Heart right ventricle (tissue), 16 donors: ENCODE data around the gene PROK1. TPM values are rescaled to one million over a fixed set of nuclear protein-coding genes. Genes with fewer than 3 reads are reported as not detected.

Source experiments
- ATAC-seq, 8 donors: fragments of 200-7000 bp; cut with Tn5 transposase; one replicate each; pipeline ENCODE4 v1.9.1; 2020; ENCODE audit warnings: mild to moderate bottlenecking in 8 of 8, moderate library complexity in 8 of 8, moderate number of reproducible peaks in 1 of 8
- DNase-seq, 2 donors: peaks; one replicate each; pipeline ENCODE4 v3.0.0-alpha.2; 2020
- H3K27ac ChIP-seq, 10 donors: fragments of 200-600 bp; sonication (generic) in 2 of 10; one replicate each; pipeline versions ENCODE4 v1.5.0 to v1.8.0; 2020 to 2022; ENCODE audit warnings: mild to moderate bottlenecking in 3 of 10
- H3K27me3 ChIP-seq, 7 donors: fragments of 200-600 bp; one replicate each; pipeline ENCODE4 v1.8.0; 2021 to 2022; ENCODE audit warnings: mild to moderate bottlenecking in 2 of 7
- H3K36me3 ChIP-seq, 9 donors: fragments of 200-600 bp; sonication (generic) in 1 of 9; one replicate each; pipeline versions ENCODE4 v1.5.0 to v1.8.0; 2020 to 2022; ENCODE audit warnings: mild to moderate bottlenecking in 2 of 9
- H3K4me1 ChIP-seq, 9 donors: fragments of 200-600 bp; sonication (generic) in 1 of 9; one replicate each; pipeline versions ENCODE4 v1.5.0 to v1.8.0; 2020 to 2022; ENCODE audit warnings: mild to moderate bottlenecking in 4 of 9
- H3K4me3 ChIP-seq, 10 donors: fragments of 200-600 bp; sonication (generic) in 2 of 10; one replicate each; pipeline versions ENCODE4 v1.5.0 to v1.8.0; 2020 to 2022; ENCODE audit warnings: mild to moderate bottlenecking in 7 of 10, moderate library complexity in 2 of 10
- H3K9me3 ChIP-seq, 11 donors: fragments of 200-600 bp in 10 of 11; sonication (generic) in 2 of 11; one replicate each; pipeline versions ENCODE4 v1.5.0 to v1.8.0; 2013 to 2022; ENCODE audit warnings: mild to moderate bottlenecking in 2 of 11, control low read depth in 1 of 11, moderate library complexity in 1 of 11
- CTCF ChIP-seq, 9 donors: fragments of 200-600 bp; sonication (generic) in 2 of 9; IDR thresholded peaks; one replicate each; pipeline versions ENCODE4 v1.5.0 to v1.8.0; 2021 to 2022; ENCODE audit warnings: antibody characterized with exemption in 9 of 9, mild to moderate bottlenecking in 5 of 9, moderate library complexity in 1 of 9
- WGBS, 2 donors: extraction: QIAGEN DNeasy Blood & Tissue Kit; methylation state at CpG; one replicate each; pipeline ENCODE4 v1.1.7; 2013; ENCODE audit warnings: inconsistent platforms in 1 of 2; 5-methylcytosine and 5-hydroxymethylcytosine counted together
- intact Hi-C, 10 donors: fragments of 100-400 bp; cut with DNase I; formaldehyde crosslinking; loops; one replicate each; pipeline versions ENCODE4 v1.11.1 to v1.14.2; 2022
- polyA plus RNA-seq, 2 donors: library from polyadenylated mRNA; stranded (reverse); fragments of 200-250 nt; gene quantifications; one replicate each; pipeline ENCODE4 v1.2.3, GENCODE V29; 2013
- total RNA-seq, 10 donors: library from RNA; stranded (reverse); fragmentation: NEBNext Ultra II Directional in 3 of 10; extraction: Animal tissue kit (Norgen Biotek cat#: 25700) in 3 of 10; gene quantifications; one replicate each; pipeline versions ENCODE4 v1.2.1 to v1.2.4, GENCODE V29; 2021 to 2023
- donor health status: Arrhythmogenic right ventricular cardiomyopathy.
- donor health status: ischemic (EF 13 %, LVEDD 7.1; RV severe dilation, severe dysfunction).
- donor health status: healthy with polysubstance abuse.
- donor health status: DM: no; HTN: yes; CAD: no.
- donor health status: DM: no; HTN: no; CAD: no.
- donor health status: ischemic (EF 25% LVEDD 6.9; RV normal size, moderate dysfunction).
- donor health status: ischemic (EF 25% LVEDD 5.7; RV mildly dilated, moderate dysfunction).
- donor health status: healthy.
- donor health status: DM: yes; HTN: yes; CAD: no.
- donor health status: Ischemic cardiomyopathy.
- donor health status: ischemic (EF 35%, LVEDD 5.7; RV mildly dilated, moderate dysfunction).
- donor health status: nonischemic (EF 11% LVEDD 7.7; RV severe dilation, severe dysfunction).
- donor health status: DM: yes; HTN: yes; CAD: no.
- donor health status: PGD.
- donor health status: ischemic (EF 29% LVEDD 5.4; RV normal size, mild dysfunction).
- donor health status: nonischemic (EF 23%, LVEDD 6.1; RV moderate dilation, normal function).

PROK1 gene
- total and polyA plus RNA-seq, 12 donors: 0.07 to 6.8 (median 0.29) TPM; not detected in 5

- ATAC-seq: no peak
- intact Hi-C loops: loop anchor here in 3 of 10 donors (10.0 kb wide), 1 partner anchor 140 kb away; no protein-coding TSS in a partner anchor
Observed at GRCh38 chr1:110455151-110455550, 4.2 kb downstream of the PROK1 start.

GRCh38 chr1:110457206-110457605 is 6.3 kb downstream of the PROK1 start:
- ATAC-seq (no peak), DNase-seq (no peak)
- no peak for TF ChIP-seq CTCF (IDR thresholded peaks at IDR 0.05)
- H3K4me3 ChIP-seq: no peak overlapping the region
- no peaks in the 10 kb centered on the region for H3K4me1 ChIP-seq
- intact Hi-C loops: loop anchor here in 3 of 10 donors (10.0 kb wide), 1 partner anchor 142 kb away; no protein-coding TSS in a partner anchor
- no peaks in the 10 kb centered on the region for H3K36me3 ChIP-seq
- WGBS, 2 donors: 80 to 84% methylated on average over 5 of the region's 5 CpGs
- H3K9me3 ChIP-seq: no peaks in the 10 kb centered on the region
- no peak overlapping the region for H3K27ac ChIP-seq
- peaks cover 0 to 16% (median 0%) of the 10 kb centered on the region in 7 donors for H3K27me3 ChIP-seq

More at GRCh38 chr1:110455151-110455550, 4.2 kb downstream of the PROK1 start:
- H3K9me3 ChIP-seq: no peaks in the 10 kb centered on the region
- DNase-seq: no peak
- no peaks in the 10 kb centered on the region for H3K4me1 ChIP-seq
- no peak overlapping the region for H3K4me3 ChIP-seq
- H3K36me3 ChIP-seq: no peaks in the 10 kb centered on the region
- 55 to 69% methylated on average over 8 of the region's 8 CpGs for WGBS, 2 donors
- TF ChIP-seq CTCF (IDR thresholded peaks at IDR 0.05): no peak
- peaks cover 0 to 30% (median 12%) of the 10 kb centered on the region in 7 donors for H3K27me3 ChIP-seq
- no peak overlapping the region for H3K27ac ChIP-seq

GRCh38 chr1:110460253-110461220 is 9.6 kb downstream of the PROK1 start:
- DNase-seq: peak; percentile 45 to 76
- H3K9me3 ChIP-seq: no peaks in the 10 kb centered on the region
- TF ChIP-seq CTCF (IDR thresholded peaks at IDR 0.05): peak; percentile 78 to 98 (median 95)

GRCh38 chr1:110462093-110462492 is 11.1 kb downstream of the PROK1 start:
- no peak overlapping the region for H3K4me3 ChIP-seq
- WGBS, 2 donors: 82 to 90% methylated on average over 2 of the region's 2 CpGs
- DNase-seq: no peak
- H3K27ac ChIP-seq: no peak overlapping the region
- no peaks in the 10 kb centered on the region for H3K27me3 ChIP-seq
- no peak for TF ChIP-seq CTCF (IDR thresholded peaks at IDR 0.05)
- H3K4me1 ChIP-seq: peaks cover 0 to 11% (median 1%) of the 10 kb centered on the region in 9 donors
- no peak for ATAC-seq
- H3K36me3 ChIP-seq: no peaks in the 10 kb centered on the region
- H3K9me3 ChIP-seq: no peaks in the 10 kb centered on the region
- intact Hi-C loops: loop anchor here in 8 of 10 donors (5.0 to 10.0 kb wide), 4 partner anchors 50 to 260 kb away; no protein-coding TSS in a partner anchor

More at GRCh38 chr1:110460253-110461220, 9.6 kb downstream of the PROK1 start:
- H3K27ac ChIP-seq: no peak overlapping the region
- intact Hi-C loops: loop anchor here (1.0 to 10.0 kb wide), 11 partner anchors 48 to 258 kb away; no protein-coding TSS in a partner anchor
- H3K36me3 ChIP-seq: no peaks in the 10 kb centered on the region
- no peak overlapping the region for H3K4me3 ChIP-seq
- no peaks in the 10 kb centered on the region for H3K27me3 ChIP-seq
- H3K4me1 ChIP-seq: no peaks in the 10 kb centered on the region
- 43 to 45% methylated on average over 11 of the region's 11 CpGs for WGBS, 2 donors
- peak; percentile 76 to 85 (median 81) for ATAC-seq
